ENCODE data around the gene INTS3.

DNA sequence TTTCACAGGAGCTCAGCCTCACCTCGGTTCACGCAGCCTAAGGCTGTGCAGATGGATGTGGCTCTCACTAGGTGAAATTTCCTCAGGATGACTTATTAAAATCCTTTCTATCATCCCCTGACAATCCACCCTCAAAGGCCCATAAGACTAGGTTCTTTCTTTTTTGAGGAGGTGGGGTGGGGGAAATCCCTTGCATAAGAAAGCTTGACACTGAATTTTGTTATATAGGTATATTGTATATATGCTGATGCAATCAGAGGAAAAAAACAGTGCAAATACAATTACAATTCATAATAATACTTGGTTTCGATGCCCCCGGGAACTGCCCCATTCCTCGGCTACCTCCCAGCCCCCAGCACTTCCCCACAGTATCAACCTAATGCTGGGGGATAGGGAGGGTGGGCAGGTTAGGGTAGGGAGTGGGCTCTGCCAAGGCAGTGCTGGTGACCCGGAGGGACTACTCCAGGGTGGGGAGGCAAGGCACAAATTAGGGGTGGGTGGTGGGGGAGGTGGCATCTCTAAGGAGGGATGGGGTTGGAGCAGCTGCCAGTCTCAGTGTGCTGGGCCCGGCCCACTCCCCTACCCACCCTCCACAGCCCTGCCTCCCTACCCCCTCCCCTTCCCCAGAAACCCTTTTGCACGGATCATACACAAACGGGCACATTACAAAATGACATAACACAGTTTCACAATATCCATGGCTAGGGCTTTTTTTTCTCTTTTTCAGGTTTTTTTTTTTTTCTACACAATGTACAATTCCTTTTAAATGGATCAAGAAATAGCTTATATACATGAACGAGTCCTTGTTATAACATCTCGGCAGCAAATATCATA, 78.3 kb downstream of the INTS3 start:
- TF ChIP-seq, protein P1, sequence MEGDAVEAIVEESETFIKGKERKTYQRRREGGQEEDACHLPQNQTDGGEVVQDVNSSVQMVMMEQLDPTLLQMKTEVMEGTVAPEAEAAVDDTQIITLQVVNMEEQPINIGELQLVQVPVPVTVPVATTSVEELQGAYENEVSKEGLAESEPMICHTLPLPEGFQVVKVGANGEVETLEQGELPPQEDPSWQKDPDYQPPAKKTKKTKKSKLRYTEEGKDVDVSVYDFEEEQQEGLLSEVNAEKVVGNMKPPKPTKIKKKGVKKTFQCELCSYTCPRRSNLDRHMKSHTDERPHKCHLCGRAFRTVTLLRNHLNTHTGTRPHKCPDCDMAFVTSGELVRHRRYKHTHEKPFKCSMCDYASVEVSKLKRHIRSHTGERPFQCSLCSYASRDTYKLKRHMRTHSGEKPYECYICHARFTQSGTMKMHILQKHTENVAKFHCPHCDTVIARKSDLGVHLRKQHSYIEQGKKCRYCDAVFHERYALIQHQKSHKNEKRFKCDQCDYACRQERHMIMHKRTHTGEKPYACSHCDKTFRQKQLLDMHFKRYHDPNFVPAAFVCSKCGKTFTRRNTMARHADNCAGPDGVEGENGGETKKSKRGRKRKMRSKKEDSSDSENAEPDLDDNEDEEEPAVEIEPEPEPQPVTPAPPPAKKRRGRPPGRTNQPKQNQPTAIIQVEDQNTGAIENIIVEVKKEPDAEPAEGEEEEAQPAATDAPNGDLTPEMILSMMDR (IDR thresholded peaks at IDR 0.05) = no peak
- TF ChIP-seq ZFX (IDR thresholded peaks at IDR 0.05; ENCODE audit: borderline replicate concordance) = no peak

Measured in 22Rv1 (cell line).